Keratinocyte (primary cell): ENCODE measurements around the gene SLC27A2.

Experiments used
- CTCF ChIP-seq, 3 experiments: IDR thresholded peaks in 1 of 3; conservative IDR thresholded peaks in 1 of 3; optimal IDR thresholded peaks in 1 of 3; 2 replicates in 2 of 3; 3 replicates in 1 of 3; pipeline versions ENCODE3 to v1.5.1; 2011; ENCODE audit warnings: low read length in 3 of 3, mild to moderate bottlenecking in 3 of 3, moderate library complexity in 2 of 3, control low read depth in 1 of 3, inconsistent platforms in 1 of 3; ENCODE audit not compliant: insufficient read depth in 2 of 3; ENCODE audit errors: extremely low read depth in 1 of 3
- EZH2 ChIP-seq: IDR thresholded peaks from one replicate; pipeline ENCODE4 v1.6.1; 2012; ENCODE audit warnings: inconsistent platforms, mild to moderate bottlenecking, low read length, moderate library complexity

- no peak for TF ChIP-seq CTCF (optimal IDR thresholded peaks at IDR 0.05 in 1 of 3, IDR thresholded peaks at IDR 0.05 in 1 of 3, conservative IDR thresholded peaks at IDR 0.05 in 1 of 3; ENCODE audit: extremely low read depth in 1 of 3, insufficient read depth in 2 of 3, low read length in 3 of 3)
- no peak for TF ChIP-seq EZH2
Measured at GRCh38 chr15:50186090-50186489, 4.1 kb downstream of the SLC27A2 start.
